Measurements from ENCODE around the gene HDC. TPM values are rescaled to one million over a fixed set of nuclear protein-coding genes. Genes with fewer than 3 reads are reported as not detected.

The HDC gene
- total and polyA plus RNA-seq, 2 experiments from 2014 or later, result not detected

DNA sequence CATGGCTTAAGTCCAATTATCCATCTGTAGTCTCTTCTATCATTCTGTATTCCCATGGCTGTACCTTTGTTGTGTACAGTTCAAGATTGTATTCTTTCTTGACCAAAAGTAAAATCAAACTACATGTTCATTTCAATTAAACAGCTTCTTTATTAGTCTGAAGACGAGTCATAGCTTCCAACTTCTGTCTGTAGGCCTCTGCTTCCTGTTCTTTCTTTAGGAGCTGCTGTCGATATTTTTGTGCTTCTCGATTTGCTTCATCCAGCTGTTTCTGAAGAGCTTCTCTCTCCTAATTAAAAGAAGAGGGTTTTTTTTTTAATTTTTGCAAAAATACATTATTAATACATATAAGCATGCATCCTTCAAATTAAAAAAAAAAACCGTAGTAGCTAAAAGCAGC, 13.0 kb upstream of the HDC start:
- Histone ChIP-seq H3K36me3 (replicated peaks; ENCODE audit: insufficient read depth, low read depth) (no peaks in the 10 kb centered on the region), H3K4me3 (no peak overlapping the region), H3K27ac (no peak overlapping the region)

DNA sequence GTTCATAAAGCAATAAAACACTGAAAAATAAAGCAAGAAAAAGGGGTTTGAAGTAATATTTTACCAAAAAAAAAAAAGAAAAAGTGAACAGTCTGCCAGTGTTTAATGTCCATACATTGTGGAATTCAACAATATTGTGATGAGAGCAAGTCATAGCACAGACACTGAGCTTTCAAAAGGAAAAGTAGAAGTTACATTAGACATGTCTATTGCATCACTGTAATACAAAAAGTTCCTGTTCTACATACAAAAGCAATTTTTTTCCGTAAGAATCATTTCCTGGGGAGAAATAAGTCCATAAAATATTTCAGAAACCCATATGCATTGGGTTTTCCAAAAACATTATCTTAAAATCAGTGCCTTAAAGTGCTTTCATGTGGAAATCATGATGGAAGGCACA, 11.8 kb upstream of the HDC start:
- H4K20me1 ChIP-seq (ENCODE audit: insufficient read depth, poor library complexity, severe bottlenecking), result no peaks in the 10 kb centered on the region
- DNase-seq (ENCODE audit: low spot score), result no peak
- H3K4me2 ChIP-seq, result no peak overlapping the region
- no peaks in the 10 kb centered on the region for H3K9me2 ChIP-seq (replicated peaks; ENCODE audit: insufficient read depth)
- H3K9me3 ChIP-seq (ENCODE audit: low read depth), result no peaks in the 10 kb centered on the region
- no peaks in the 10 kb centered on the region for H3K36me3 ChIP-seq (replicated peaks; ENCODE audit: insufficient read depth, low read depth)
- 88% methylated on average over 1 of the region's 1 CpG for WGBS (ENCODE audit: low lambda C conversion rate, missing lambda C conversion rate)
- H2AFZ ChIP-seq, result no peak overlapping the region
- no peak overlapping the region for H3K4me3 ChIP-seq
- no peak overlapping the region for H3K27ac ChIP-seq
- no peaks in the 10 kb centered on the region for H3K4me1 ChIP-seq (ENCODE audit: insufficient read depth)
- TF ChIP-seq EZH2phosphoT487 (IDR thresholded peaks at IDR 0.05; ENCODE audit: low read depth, severe bottlenecking, unreplicated experiment) (no peak), EZH2 (IDR thresholded peaks at IDR 0.05; ENCODE audit: borderline replicate concordance) (no peak)
- TF ChIP-seq, protein P1, sequence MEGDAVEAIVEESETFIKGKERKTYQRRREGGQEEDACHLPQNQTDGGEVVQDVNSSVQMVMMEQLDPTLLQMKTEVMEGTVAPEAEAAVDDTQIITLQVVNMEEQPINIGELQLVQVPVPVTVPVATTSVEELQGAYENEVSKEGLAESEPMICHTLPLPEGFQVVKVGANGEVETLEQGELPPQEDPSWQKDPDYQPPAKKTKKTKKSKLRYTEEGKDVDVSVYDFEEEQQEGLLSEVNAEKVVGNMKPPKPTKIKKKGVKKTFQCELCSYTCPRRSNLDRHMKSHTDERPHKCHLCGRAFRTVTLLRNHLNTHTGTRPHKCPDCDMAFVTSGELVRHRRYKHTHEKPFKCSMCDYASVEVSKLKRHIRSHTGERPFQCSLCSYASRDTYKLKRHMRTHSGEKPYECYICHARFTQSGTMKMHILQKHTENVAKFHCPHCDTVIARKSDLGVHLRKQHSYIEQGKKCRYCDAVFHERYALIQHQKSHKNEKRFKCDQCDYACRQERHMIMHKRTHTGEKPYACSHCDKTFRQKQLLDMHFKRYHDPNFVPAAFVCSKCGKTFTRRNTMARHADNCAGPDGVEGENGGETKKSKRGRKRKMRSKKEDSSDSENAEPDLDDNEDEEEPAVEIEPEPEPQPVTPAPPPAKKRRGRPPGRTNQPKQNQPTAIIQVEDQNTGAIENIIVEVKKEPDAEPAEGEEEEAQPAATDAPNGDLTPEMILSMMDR (IDR thresholded peaks at IDR 0.05; ENCODE audit: poor library complexity), result no peak
- no peaks in the 10 kb centered on the region for H3K27me3 ChIP-seq
- no peaks in the 10 kb centered on the region for H3K79me2 ChIP-seq

More for the DNA sequence above, 13.0 kb upstream of the HDC start:
- H3K9me3 ChIP-seq (ENCODE audit: low read depth), result no peaks in the 10 kb centered on the region
- no peaks in the 10 kb centered on the region for H3K4me1 ChIP-seq (ENCODE audit: insufficient read depth)
- H4K20me1 ChIP-seq (ENCODE audit: insufficient read depth, poor library complexity, severe bottlenecking), result no peaks in the 10 kb centered on the region
- 96% methylated on average over 4 of the region's 4 CpGs for WGBS (ENCODE audit: low lambda C conversion rate, missing lambda C conversion rate)
- no peaks in the 10 kb centered on the region for H3K79me2 ChIP-seq
- DNase-seq (ENCODE audit: low spot score), result no peak
- no peaks in the 10 kb centered on the region for H3K9me2 ChIP-seq (replicated peaks; ENCODE audit: insufficient read depth)
- H2AFZ ChIP-seq, result no peak overlapping the region
- TF ChIP-seq EZH2phosphoT487 (IDR thresholded peaks at IDR 0.05; ENCODE audit: low read depth, severe bottlenecking, unreplicated experiment), result no peak
- no peak for TF ChIP-seq EZH2 (IDR thresholded peaks at IDR 0.05; ENCODE audit: borderline replicate concordance)
- TF ChIP-seq, protein P1 (IDR thresholded peaks at IDR 0.05; ENCODE audit: poor library complexity), result no peak
- no peak overlapping the region for H3K4me2 ChIP-seq
- no peaks in the 10 kb centered on the region for H3K27me3 ChIP-seq

DNA sequence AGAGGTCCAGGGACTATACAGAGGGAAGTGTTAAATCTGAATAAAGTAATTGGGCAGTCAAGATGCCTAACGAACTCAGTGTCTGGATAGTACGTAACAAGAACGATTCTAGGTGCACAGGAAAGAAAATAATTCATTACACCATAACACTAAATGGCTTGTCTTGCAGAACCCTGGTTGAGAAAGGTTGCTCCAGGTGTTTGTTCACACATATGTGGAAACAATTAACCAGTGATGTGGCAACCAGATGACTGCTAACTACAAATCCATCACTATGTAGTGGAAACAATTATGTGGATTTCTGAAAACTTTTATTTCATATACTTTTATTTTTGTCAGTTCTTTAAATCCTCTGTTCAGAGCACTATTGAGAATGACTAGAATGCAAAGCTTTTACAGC, 10.4 kb upstream of the HDC start:
- TF ChIP-seq EZH2phosphoT487 (IDR thresholded peaks at IDR 0.05; ENCODE audit: low read depth, severe bottlenecking, unreplicated experiment) (no peak), EZH2 (IDR thresholded peaks at IDR 0.05; ENCODE audit: borderline replicate concordance) (no peak)
- H2AFZ ChIP-seq, result no peak overlapping the region
- no peaks in the 10 kb centered on the region for H3K36me3 ChIP-seq (replicated peaks; ENCODE audit: insufficient read depth, low read depth)
- no peak overlapping the region for H3K27ac ChIP-seq
- H3K4me3 ChIP-seq, result no peak overlapping the region
- no peaks in the 10 kb centered on the region for H3K79me2 ChIP-seq
- no peak overlapping the region for H3K4me2 ChIP-seq
- no peaks in the 10 kb centered on the region for H4K20me1 ChIP-seq (ENCODE audit: insufficient read depth, poor library complexity, severe bottlenecking)
- no peaks in the 10 kb centered on the region for H3K4me1 ChIP-seq (ENCODE audit: insufficient read depth)
- no peaks in the 10 kb centered on the region for H3K9me2 ChIP-seq (replicated peaks; ENCODE audit: insufficient read depth)
- no peaks in the 10 kb centered on the region for H3K27me3 ChIP-seq
- no peak for DNase-seq (ENCODE audit: low spot score)
- 96% methylated on average over 3 of the region's 3 CpGs for WGBS (ENCODE audit: low lambda C conversion rate, missing lambda C conversion rate)
- no peaks in the 10 kb centered on the region for H3K9me3 ChIP-seq (ENCODE audit: low read depth)

DNA sequence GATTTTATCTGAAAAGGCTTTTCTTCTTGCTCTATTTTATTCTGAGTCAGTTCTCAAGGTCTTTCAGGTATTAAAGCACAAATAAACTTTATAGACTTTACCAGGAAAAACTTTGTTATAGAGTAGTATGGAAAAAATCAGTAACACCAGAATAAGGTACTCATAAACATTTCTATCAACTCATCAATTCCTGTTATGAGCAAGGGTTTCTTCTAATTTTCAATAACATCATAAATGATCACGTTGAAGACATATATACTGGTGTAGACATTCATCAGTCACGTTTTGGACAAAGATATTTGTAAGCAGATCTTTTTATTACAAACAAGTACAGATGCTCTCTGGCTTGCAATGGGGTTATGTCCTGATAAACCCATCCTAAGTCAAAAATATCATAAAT, 9.6 kb upstream of the HDC start:
- WGBS (ENCODE audit: low lambda C conversion rate, missing lambda C conversion rate), result 43% methylated on average over 2 of the region's 2 CpGs
- no peaks in the 10 kb centered on the region for H3K9me2 ChIP-seq (replicated peaks; ENCODE audit: insufficient read depth)
- no peak for TF ChIP-seq EZH2phosphoT487 (IDR thresholded peaks at IDR 0.05; ENCODE audit: low read depth, severe bottlenecking, unreplicated experiment)
- no peak for TF ChIP-seq EZH2 (IDR thresholded peaks at IDR 0.05; ENCODE audit: borderline replicate concordance)
- TF ChIP-seq, protein P1 (IDR thresholded peaks at IDR 0.05; ENCODE audit: poor library complexity), result no peak

More for the DNA sequence above, 9.6 kb upstream of the HDC start:
- Histone ChIP-seq H3K27me3 (no peaks in the 10 kb centered on the region), H3K27ac (no peak overlapping the region), H3K79me2 (no peaks in the 10 kb centered on the region), H3K36me3 (replicated peaks; ENCODE audit: insufficient read depth, low read depth) (no peaks in the 10 kb centered on the region), H3K4me2 (no peak overlapping the region), H4K20me1 (ENCODE audit: insufficient read depth, poor library complexity, severe bottlenecking) (no peaks in the 10 kb centered on the region), H3K9me3 (ENCODE audit: low read depth) (no peaks in the 10 kb centered on the region), H3K4me1 (ENCODE audit: insufficient read depth) (no peaks in the 10 kb centered on the region), H2AFZ (no peak overlapping the region), H3K4me3 (no peak overlapping the region)
- DNase-seq (ENCODE audit: low spot score), result no peak

All from hepatocyte (in vitro differentiated cells).